Peyer's patch (tissue), 4 donors: Measurements from ENCODE around the gene HRC. TPM values are rescaled to one million over a fixed set of nuclear protein-coding genes. Genes with fewer than 3 reads are reported as not detected.
A peak's percentile ranks its signal among the peaks of the same experiment; 100 is the strongest.

Experiments used
- DNase-seq, 3 donors: peaks; one replicate each; pipeline ENCODE4 v3.0.0-alpha.2; 2017 to 2019
- H3K27ac ChIP-seq, 4 donors: fragments of 200-600 bp; sonication (generic); one replicate each; pipeline ENCODE4 v1.5.1; 2016 to 2019
- H3K27me3 ChIP-seq, 2 donors: fragments of 200-600 bp; sonication (generic); one replicate each; pipeline ENCODE4 v1.5.1; 2019
- H3K36me3 ChIP-seq, 3 donors: fragments of 200-600 bp; sonication (generic); one replicate each; pipeline ENCODE4 v1.5.1; 2016 to 2019
- H3K4me1 ChIP-seq, 4 donors: fragments of 200-600 bp; sonication (generic); one replicate each; pipeline ENCODE4 v1.5.1; 2016 to 2019
- H3K4me3 ChIP-seq, 4 donors: fragments of 200-600 bp; sonication (generic); 1 replicate in 3 of 4; 2 replicates in 1 of 4; pipeline ENCODE4 v1.5.1; 2016 to 2019; ENCODE audit warnings: mild to moderate bottlenecking in 1 of 4
- H3K9me3 ChIP-seq, 4 donors: fragments of 200-600 bp; sonication (generic); one replicate each; pipeline ENCODE4 v1.5.1; 2016 to 2019; ENCODE audit warnings: mild to moderate bottlenecking in 1 of 4
- POLR2A ChIP-seq, 2 donors: fragments of 450-650 bp; IDR thresholded peaks; one replicate each; pipeline ENCODE4 v1.5.1; 2017; ENCODE audit warnings: antibody characterized with exemption in 2 of 2, mild to moderate bottlenecking in 2 of 2, moderate library complexity in 2 of 2
- total RNA-seq, 4 donors: library from RNA; depleted of rRNA; stranded (reverse); fragments of >200 nt; gene quantifications; one replicate each; pipeline ENCODE4 v1.1.0, GENCODE V29; 2016
- TF ChIP-seq, protein P1 (sequence below), 6 experiments: fragments of 450-650 bp in 4 of 6; fragments of 200-600 bp in 2 of 6; sonication (generic) in 1 of 6; IDR thresholded peaks; one replicate each; pipeline ENCODE4 v1.5.1; 2017 to 2019; ENCODE audit warnings: antibody characterized with exemption in 6 of 6, mild to moderate bottlenecking in 3 of 6, moderate library complexity in 1 of 6

HRC gene
- total RNA-seq, 4 donors from 2014 or later = 0.35 to 0.76 (median 0.67) TPM; not detected in 1

DNA sequence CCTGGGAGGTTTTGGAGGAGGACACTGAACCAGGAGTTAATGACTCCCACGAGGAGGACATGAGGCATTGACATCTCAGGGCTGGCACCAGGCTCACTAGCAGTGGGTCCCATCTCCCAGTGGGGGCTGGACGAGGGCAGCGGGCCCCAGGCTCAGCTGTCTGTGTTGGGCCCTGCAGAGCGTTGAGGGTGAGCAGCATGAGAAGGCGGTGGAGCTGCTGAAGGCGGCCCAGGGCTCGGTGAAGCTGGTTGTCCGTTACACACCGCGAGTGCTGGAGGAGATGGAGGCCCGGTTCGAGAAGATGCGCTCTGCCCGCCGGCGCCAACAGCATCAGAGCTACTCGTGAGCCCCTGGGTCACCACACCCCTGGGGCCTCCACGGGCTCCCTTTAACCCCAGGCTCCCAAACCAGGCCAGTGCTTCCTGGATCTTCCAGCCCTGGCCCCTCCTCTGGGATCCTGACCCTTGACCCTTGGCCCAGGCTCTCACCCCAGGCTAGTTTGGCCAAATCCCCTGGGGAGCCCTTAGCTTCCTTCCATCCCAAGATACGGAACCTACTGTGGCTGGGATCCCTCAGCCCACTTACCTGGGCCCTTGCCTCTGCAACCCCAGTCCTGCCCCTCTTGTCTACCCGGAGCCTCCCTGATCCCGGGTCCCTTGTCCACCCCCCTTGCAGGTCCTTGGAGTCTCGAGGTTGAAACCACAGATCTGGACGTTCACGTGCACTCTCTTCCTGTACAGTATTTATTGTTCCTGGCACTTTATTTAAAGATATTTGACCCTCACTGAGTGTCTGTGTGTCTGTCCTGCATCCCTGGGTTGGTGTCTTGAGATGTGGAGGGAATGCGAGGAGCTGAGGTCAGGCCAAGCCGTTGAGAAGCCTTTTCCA lies 37.3 kb downstream of the HRC start:
- peaks cover 2 to 39% (median 21%) of the 10 kb centered on the region in 4 donors for H3K4me1 ChIP-seq
- no peaks in the 10 kb centered on the region for H3K36me3 ChIP-seq
- H3K4me3 ChIP-seq = peak overlapping the region; percentile 56 to 84 (median 64)
- peak in 1 of 3 donors; percentile 54 for DNase-seq
- H3K9me3 ChIP-seq = no peaks in the 10 kb centered on the region
- peak overlapping the region; percentile 95 to 100 (median 96) for H3K27ac ChIP-seq
- no peak for TF ChIP-seq POLR2A (IDR thresholded peaks at IDR 0.05)
- TF ChIP-seq, protein P1, sequence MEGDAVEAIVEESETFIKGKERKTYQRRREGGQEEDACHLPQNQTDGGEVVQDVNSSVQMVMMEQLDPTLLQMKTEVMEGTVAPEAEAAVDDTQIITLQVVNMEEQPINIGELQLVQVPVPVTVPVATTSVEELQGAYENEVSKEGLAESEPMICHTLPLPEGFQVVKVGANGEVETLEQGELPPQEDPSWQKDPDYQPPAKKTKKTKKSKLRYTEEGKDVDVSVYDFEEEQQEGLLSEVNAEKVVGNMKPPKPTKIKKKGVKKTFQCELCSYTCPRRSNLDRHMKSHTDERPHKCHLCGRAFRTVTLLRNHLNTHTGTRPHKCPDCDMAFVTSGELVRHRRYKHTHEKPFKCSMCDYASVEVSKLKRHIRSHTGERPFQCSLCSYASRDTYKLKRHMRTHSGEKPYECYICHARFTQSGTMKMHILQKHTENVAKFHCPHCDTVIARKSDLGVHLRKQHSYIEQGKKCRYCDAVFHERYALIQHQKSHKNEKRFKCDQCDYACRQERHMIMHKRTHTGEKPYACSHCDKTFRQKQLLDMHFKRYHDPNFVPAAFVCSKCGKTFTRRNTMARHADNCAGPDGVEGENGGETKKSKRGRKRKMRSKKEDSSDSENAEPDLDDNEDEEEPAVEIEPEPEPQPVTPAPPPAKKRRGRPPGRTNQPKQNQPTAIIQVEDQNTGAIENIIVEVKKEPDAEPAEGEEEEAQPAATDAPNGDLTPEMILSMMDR (IDR thresholded peaks at IDR 0.05) = no peak
- no peaks in the 10 kb centered on the region for H3K27me3 ChIP-seq

DNA sequence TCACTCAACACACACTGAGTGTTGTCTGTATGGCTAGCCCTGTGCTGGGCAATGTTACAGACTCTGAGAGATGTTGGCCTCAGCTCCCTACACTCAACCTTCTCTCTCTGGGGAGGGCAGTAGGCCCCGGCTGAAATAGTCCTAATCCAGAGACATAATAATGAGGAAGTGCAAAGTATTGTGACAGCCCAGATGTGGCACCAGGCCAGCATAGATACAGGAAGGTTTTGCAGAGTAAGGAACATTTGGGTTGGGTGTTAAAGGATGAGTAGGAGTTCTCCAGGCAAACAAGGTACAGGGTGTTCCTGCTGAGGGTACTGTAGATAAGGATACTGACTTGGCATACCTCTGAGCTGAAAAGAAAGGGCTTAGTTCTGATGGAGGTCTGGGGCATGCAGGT lies 38.7 kb downstream of the HRC start:
- TF ChIP-seq POLR2A (IDR thresholded peaks at IDR 0.05) = no peak
- TF ChIP-seq, protein P1 (IDR thresholded peaks at IDR 0.05) = no peak
- no peaks in the 10 kb centered on the region for H3K27me3 ChIP-seq
- no peak overlapping the region for H3K27ac ChIP-seq
- H3K36me3 ChIP-seq = no peaks in the 10 kb centered on the region
- H3K4me3 ChIP-seq = no peak overlapping the region
- peak in 1 of 3 donors; percentile 62 for DNase-seq
- no peaks in the 10 kb centered on the region for H3K9me3 ChIP-seq
- peaks cover 2 to 39% (median 21%) of the 10 kb centered on the region in 4 donors for H3K4me1 ChIP-seq

DNA sequence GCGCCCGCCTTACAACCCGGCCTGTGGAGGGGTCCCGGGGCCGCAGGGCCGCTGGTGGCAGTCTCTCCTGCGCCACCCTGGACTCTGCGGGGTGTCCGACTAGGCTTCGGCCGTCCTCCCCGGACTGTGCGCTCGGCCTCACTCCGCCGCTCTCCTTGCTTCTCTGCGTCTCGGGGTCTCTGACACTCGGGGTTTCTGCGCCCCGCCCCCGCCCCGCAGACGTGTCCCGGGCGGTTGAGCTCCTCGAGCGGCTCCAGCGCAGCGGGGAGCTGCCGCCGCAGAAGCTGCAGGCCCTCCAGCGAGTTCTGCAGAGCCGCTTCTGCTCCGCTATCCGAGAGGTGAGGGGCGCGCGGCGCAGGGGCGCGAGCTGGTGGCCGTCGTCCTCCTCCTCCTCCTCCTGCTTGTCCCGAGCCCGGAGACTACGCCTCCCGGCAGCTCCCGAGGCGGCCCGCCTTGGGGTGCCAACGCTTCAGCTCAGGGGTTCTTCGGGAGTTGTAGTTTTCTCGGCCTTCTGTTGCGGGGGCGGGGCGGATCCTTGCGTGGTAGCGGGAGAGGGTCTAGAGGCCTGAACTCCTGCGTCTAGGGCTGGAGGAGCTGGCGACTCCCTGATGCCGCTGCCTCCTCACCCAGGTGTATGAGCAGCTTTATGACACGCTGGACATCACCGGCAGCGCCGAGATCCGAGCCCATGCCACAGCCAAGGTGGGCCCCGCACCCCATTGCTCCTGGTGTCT lies 40.4 kb downstream of the HRC start:
- Histone ChIP-seq H3K27me3 (no peaks in the 10 kb centered on the region), H3K4me3 (peak overlapping the region; percentile 77 to 94 (median 89)), H3K27ac (peak overlapping the region; percentile 63 to 87 (median 77)), H3K4me1 (peaks cover 2 to 32% (median 18%) of the 10 kb centered on the region in 4 donors), H3K9me3 (no peaks in the 10 kb centered on the region), H3K36me3 (no peaks in the 10 kb centered on the region)
- peak; percentile 57 to 81 (median 76) for DNase-seq
- TF ChIP-seq POLR2A (IDR thresholded peaks at IDR 0.05) = peak in 1 of 2 donors; percentile 19
- TF ChIP-seq, protein P1 (IDR thresholded peaks at IDR 0.05) = no peak

DNA sequence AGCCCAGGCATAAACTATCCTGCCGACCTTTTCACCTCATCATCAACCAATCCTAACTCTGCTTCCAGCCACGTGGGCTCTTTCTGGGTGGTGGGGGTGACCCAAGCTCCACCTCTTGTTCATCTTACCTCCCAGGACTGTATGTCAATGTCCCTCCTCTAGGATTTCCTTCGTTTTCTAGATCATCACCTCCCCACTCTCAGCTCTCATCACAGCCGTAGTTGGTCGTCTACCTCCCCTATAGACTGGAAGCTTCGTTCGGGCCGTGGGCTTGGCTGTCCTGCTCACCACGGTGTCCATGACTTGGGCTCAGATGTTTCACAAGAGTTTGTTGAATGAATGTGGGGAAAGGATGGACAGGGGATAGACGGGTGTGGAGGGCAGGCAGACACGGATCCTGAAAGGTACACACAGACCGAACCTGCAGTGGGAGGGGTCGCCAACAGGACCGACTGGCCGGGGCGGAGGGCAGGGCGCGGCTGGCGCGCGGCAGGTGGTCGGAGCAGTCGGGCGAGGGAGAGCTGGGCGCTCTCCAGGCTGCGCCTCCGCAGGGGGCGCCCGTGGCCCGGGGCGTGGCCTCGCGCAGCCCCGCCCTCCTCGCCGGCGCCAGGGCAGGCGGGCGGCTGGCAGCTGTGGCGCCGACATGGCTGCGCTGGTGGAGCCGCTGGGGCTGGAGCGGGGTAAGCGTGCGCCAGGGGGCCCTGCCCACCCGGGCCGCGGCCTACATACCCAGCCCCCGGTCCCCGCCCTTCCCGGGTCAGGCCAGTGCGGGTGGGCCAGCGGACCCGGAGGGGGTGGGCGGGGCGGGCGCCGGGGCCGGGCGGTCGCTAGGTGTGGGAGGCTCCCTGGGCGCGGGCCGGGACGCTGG lies 41.2 kb downstream of the HRC start, which contains the start of gene LIN7B:
Gene LIN7B (plus strand): TSS at position 609 of the 868 bp plus-strand sequence. CDS start 35 bp downstream, at position 644.
- no peaks in the 10 kb centered on the region for H3K9me3 ChIP-seq
- peaks cover 0 to 3% (median 0%) of the 10 kb centered on the region in 3 donors for H3K36me3 ChIP-seq
- TF ChIP-seq, protein P1 (IDR thresholded peaks at IDR 0.05) = peak; percentile 28 to 81 (median 70)
- TF ChIP-seq POLR2A (IDR thresholded peaks at IDR 0.05) = no peak
- peaks cover 2 to 26% (median 15%) of the 10 kb centered on the region in 4 donors for H3K4me1 ChIP-seq
- DNase-seq = peak; percentile 55 to 84 (median 81)
- no peaks in the 10 kb centered on the region for H3K27me3 ChIP-seq
- H3K4me3 ChIP-seq = peak within 1 kb of the TSS; percentile 77 to 94 (median 89)
- peak within 1 kb of the TSS; percentile 63 to 87 (median 77) for H3K27ac ChIP-seq
